GM13976 (cell line): ENCODE measurements around the gene SRCIN1.

Source experiments
- DNase-seq: peaks from one replicate; pipeline ENCODE4 v3.0.0; 2012; ENCODE audit warnings: low spot score
- in situ Hi-C: fragments of 300-500 bp; cut with MboI; formaldehyde crosslinking; loops from one replicate; pipeline ENCODE4 v1.12.0; 2022; ENCODE audit warnings: low sequenced_read_pairs, mixed read lengths, inconsistent platforms; ENCODE audit not compliant: unreplicated experiment
- TF ChIP-seq, protein P1 (sequence below): IDR thresholded peaks from 2 replicates; pipeline ENCODE4 v1.5.1; 2012; ENCODE audit warnings: borderline replicate concordance, mild to moderate bottlenecking; ENCODE audit not compliant: insufficient read depth; ENCODE audit errors: extremely low read depth, missing control alignments, control extremely low read depth

The SRCIN1 gene

DNA sequence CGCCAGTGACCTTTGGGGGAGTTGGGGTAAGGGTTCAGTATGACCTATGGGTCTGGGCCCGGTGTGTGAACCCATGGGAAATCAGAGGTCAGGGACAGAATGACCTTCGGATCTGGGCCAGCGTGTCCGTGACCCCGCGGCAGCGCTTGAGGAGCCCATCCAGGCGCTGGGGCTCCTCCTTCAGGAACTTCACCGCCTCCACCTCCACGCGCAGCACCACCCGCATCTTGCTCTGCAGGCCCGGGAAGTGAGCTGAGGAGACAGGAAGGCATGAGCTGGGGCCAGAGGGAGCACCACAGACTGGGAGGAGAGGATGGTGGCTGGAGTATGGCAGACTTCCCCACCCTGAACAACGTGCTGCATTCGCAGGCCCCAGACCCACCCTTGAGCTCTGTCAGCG is 53.4 kb downstream of the SRCIN1 start:
- TF ChIP-seq, protein P1, sequence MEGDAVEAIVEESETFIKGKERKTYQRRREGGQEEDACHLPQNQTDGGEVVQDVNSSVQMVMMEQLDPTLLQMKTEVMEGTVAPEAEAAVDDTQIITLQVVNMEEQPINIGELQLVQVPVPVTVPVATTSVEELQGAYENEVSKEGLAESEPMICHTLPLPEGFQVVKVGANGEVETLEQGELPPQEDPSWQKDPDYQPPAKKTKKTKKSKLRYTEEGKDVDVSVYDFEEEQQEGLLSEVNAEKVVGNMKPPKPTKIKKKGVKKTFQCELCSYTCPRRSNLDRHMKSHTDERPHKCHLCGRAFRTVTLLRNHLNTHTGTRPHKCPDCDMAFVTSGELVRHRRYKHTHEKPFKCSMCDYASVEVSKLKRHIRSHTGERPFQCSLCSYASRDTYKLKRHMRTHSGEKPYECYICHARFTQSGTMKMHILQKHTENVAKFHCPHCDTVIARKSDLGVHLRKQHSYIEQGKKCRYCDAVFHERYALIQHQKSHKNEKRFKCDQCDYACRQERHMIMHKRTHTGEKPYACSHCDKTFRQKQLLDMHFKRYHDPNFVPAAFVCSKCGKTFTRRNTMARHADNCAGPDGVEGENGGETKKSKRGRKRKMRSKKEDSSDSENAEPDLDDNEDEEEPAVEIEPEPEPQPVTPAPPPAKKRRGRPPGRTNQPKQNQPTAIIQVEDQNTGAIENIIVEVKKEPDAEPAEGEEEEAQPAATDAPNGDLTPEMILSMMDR = no peak
- in situ Hi-C loops = no loop called here
- no peak for DNase-seq

DNA sequence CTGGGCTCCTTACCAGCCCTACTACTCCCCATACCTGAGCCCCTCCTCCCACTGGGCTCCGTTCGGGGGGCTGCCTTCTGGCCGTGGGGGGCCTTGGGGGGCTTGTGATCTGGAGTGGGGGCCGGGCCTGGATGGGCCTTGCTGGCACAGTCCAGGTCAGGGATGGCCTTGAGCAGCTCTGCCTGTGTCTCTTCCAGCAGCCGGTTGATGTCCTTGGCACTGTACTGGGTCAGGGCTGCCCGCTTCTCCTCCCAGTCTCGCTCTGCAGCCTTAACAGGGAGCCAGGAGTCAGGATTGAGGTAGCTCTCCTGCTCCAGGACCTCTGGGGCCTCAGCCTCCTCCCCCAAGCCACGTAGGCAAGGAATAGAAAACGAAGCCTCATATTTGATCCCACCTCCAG is 54.6 kb downstream of the SRCIN1 start:
- TF ChIP-seq, protein P1 = no peak
- no peak for DNase-seq
- in situ Hi-C loops = no loop called here

DNA sequence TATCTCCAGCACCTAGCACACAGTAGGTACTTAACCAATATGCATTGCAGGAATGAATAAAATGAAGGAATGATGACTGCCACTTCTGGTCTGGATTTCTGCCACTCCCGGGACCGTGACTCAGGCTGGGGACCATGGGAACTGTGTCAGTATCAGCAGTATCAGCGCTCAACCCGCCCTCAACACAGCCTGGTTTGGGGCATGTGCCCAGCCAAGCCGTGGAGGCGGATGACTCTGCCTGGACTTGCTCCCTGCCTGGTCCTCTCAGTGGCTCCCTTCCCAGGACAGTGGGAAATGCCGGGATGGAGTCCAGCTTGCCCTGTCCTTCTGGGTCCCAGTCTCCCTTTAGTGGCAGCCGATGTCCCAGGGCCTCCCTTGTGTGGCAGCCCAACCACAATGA is 55.1 kb downstream of the SRCIN1 start:
- DNase-seq = no peak
- in situ Hi-C loops = no loop called here
- TF ChIP-seq, protein P1 = no peak

DNA sequence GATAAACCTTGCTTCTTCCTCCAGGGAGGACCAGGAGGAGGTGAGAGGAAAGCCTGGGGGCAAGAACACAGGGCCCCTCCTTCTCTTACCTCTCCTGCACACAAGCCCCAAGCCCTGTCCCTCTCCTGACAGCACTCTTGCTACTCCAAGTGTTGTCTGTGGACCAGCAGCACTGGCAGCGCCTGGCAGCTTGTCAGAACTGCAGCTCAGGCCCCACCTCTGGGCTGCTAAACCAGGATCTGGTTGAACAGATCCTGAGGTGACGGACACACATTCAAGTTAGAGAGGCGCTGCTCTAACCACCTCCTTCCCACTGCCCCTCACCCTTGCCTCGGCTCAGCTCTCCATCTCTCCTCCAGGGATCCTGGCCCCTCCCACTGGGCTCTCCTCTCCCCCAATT is 56.5 kb downstream of the SRCIN1 start:
- DNase-seq = no peak
- in situ Hi-C loops = no loop called here
- TF ChIP-seq, protein P1 = no peak

DNA sequence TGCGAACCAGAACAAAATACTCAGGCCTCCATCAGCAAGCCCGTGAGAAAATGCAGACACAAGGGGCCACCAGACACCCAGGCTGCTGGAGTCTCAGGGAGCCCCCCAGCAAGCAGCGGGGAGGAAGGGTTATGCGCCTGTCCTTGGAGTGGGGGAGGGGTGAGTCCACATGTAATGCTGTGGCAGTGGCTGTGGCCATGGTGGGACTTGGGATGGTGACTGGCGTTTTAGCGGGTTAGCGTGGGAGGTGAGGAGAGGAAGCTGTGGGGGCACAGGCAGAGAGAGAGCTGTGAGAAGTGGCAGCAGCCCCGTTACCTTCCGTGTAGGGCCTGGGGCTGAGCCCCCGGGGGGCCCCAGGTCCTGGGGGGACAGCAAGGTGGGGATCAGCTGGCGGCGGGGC is 58.3 kb downstream of the SRCIN1 start:
- DNase-seq = no peak
- in situ Hi-C loops = no loop called here
- TF ChIP-seq, protein P1 = no peak

DNA sequence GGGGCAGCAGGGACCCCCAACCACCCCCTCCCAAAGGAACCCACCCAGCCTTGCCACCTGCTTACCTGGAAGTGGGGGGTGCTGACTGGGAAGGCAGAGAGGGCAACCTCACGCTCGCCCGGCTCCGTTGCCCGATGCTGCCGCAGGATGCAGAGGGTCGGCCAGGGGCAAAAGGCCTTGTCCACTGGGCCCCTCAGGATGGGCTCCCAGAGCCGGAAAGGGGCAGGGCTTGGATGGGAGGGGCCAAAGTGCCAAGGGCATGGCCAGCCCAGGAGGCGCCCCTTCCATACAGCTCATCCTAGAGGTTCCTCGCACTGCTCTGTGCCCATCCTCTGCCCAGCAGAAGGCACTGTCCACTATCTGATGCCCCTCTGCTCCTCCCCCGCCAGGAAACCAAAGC is 59.4 kb downstream of the SRCIN1 start:
- TF ChIP-seq, protein P1 = no peak
- no peak for DNase-seq
- in situ Hi-C loops = no loop called here

DNA sequence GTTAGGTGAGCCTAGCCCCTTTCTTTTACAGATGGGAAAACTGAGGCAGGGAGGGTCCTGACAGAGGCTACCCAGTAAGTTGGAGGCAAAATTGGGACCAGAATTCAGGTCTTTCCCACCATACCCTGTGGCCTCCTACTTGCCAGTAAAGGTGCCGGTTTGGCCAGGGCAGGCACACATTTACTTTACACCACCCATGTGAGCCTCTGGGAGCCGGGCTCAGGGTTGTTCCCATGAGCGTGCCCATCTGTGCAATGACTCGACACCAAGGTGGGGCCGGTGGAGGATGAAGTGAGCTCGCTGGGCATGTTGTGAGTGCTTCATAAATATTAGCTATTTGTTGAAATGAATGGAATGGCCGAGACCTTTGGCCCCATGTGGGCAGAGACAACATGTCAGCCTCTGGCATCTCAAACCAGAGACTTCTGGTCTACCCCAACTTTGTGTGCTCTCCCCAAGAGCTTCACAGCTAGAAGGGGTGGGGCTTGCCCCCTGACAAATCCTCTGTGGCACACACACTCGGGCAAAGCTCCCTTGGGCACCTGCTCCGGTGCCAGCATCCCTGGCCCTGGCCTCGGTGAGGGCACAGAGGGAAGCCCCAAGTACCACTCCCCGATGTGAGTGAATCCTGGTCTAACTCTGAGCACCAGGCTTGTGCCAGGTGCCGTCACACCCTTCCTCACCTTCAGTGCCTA is 60.1 kb downstream of the SRCIN1 start:
- DNase-seq = no peak
- TF ChIP-seq, protein P1 = no peak
- in situ Hi-C loops = no loop called here
